KOPT-K1 (cell line): Measurements from ENCODE around the gene TTC9C.
A peak's percentile ranks its signal among the peaks of the same experiment; 100 is the strongest.

Experiments used
- H3K27ac ChIP-seq: fragments of 200-600 bp; sonication (generic); 2 replicates; pipeline ENCODE4 v1.5.1; 2016; ENCODE audit warnings: antibody characterized with exemption, mild to moderate bottlenecking, low read depth, low read length; ENCODE audit not compliant: poor library complexity, severe bottlenecking
- H3K36me3 ChIP-seq: fragments of 200-600 bp; sonication (generic); 2 replicates; pipeline ENCODE4 v1.5.1; 2017; ENCODE audit warnings: antibody characterized with exemption, mild to moderate bottlenecking, low read length, moderate library complexity; ENCODE audit not compliant: insufficient read depth
- H3K9me3 ChIP-seq: fragments of 200-600 bp; sonication (generic); 2 replicates; pipeline ENCODE4 v1.5.1; 2017; ENCODE audit warnings: antibody characterized with exemption, low read length, mild to moderate bottlenecking; ENCODE audit not compliant: insufficient read depth, poor library complexity, severe bottlenecking

Gene TTC9C

GRCh38 chr11:62787005-62787759, 58.9 kb downstream of the TTC9C start, which contains the start of gene TMEM179B:
Gene TMEM179B (plus strand): TSS chr11:62787402. CDS start chr11:62787432, 30 bp downstream.
- Histone ChIP-seq H3K27ac (peak within 1 kb of the TSS; percentile 91), H3K36me3 (peaks cover 52% of the 10 kb centered on the region), H3K9me3 (no peaks in the 10 kb centered on the region)
